ENCODE results near the gene PML. TPM values are rescaled to one million over a fixed set of nuclear protein-coding genes. Genes with fewer than 3 reads are reported as not detected.
"Not testable (repeated sequence)": the region's sequence is repeated elsewhere in the genome, so short reads cannot be mapped to it uniquely, and the experiment has no call there.

The PML gene
- total RNA-seq, 1 experiment from 2014 or later, result 67.2 TPM

- POLR2A ChIA-PET (ENCODE audit: unreplicated experiment), result interaction anchor here (0.6 kb wide), 1 partner anchor 450 kb away, joined by 15 read pairs; no protein-coding TSS in a partner anchor
- DNase-seq; CTCF ChIA-PET; H3K27ac ChIP-seq; H3K79me2 ChIP-seq (ENCODE audit: low read depth); H4K20me1 ChIP-seq (ENCODE audit: insufficient read depth); H3K9me3 ChIP-seq (ENCODE audit: insufficient read depth, low read depth); H3K4me3 ChIP-seq; H3F3A ChIP-seq (ENCODE audit: insufficient read depth, low read depth); H3K9me2 ChIP-seq (ENCODE audit: insufficient read depth); H3K27me3 ChIP-seq (ENCODE audit: insufficient read depth, low read depth); H3K4me2 ChIP-seq; H3K36me3 ChIP-seq (ENCODE audit: low read depth); BruUV-seq (replicated peaks); H3K4me1 ChIP-seq (replicated peaks; ENCODE audit: insufficient read depth); H2AFZ ChIP-seq: not testable (repeated sequence)
- intact Hi-C loops (cut with micrococcal nuclease; ENCODE audit: unreplicated experiment), result loop anchor here (10.0 kb wide), 1 partner anchor 59 kb away; no protein-coding TSS in a partner anchor
Observed at GRCh38 chr15:73975440-73976125, 18.9 kb upstream of the PML start.

DNA sequence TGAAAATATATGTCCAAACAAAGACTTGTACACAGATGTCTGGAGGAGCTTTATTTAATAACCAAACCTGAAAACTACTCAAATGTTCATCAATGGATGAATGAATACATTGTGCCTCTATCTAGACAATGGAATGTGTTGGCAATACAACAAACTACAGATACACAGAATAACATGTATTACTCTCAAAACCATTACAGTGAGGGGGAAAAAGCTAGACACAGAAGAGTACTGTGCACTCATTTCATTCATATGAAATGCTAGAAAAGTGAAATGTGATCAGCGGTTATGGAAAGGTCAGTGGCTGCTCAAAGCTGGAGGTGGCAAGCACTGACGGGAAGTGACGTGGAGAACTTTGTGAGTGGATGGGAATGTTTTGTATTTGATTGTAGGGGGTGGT lies 15.6 kb upstream of the PML start:
- no peak overlapping the region for H2AFZ ChIP-seq

DNA sequence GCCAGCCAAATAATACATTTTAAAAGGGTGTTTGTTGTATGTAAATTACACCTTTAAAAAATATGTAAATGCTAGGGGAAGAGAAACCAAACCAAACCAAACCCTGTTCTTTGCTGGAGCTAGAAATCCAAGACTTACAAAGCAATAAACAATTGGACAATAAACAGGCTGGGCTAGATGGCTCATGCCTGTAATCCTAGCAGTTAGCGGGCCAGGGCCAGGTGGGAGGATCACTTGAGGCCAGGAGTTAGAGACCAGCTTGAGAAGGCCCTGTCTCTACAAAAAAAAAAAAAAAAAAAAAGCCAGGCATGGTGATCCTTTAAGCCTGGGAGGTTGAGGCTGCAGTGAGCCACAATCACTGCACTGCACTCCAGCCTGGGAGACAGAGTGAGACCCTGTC lies 14.9 kb upstream of the PML start:
- CTCF ChIA-PET, result interaction anchor here (0.6 kb wide), 1 partner anchor 148 kb away, joined by 8 read pairs; no protein-coding TSS in a partner anchor
- no peaks in the 10 kb centered on the region; the same call in 1 of the 2 replicates for H3K9me2 ChIP-seq (ENCODE audit: insufficient read depth)

More for the DNA sequence above, 15.6 kb upstream of the PML start:
- no peak overlapping the region for H3K4me2 ChIP-seq
- no peaks in the 10 kb centered on the region for H3K36me3 ChIP-seq (ENCODE audit: low read depth)
- ChIA-PET CTCF (no interaction called here), POLR2A (ENCODE audit: unreplicated experiment) (no interaction called here)
- no peak overlapping the region for H3K27ac ChIP-seq
- H3K4me3 ChIP-seq, result no peak overlapping the region
- H4K20me1 ChIP-seq (ENCODE audit: insufficient read depth), result no peaks in the 10 kb centered on the region
- H3K4me1 ChIP-seq (replicated peaks; ENCODE audit: insufficient read depth), result peaks cover 26% of the 10 kb centered on the region
- H3F3A ChIP-seq (ENCODE audit: insufficient read depth, low read depth), result peaks cover 6% of the 10 kb centered on the region; the same call in 1 of the 2 replicates
- DNase-seq, result no peak
- no peak for TF ChIP-seq EZH2 (IDR thresholded peaks at IDR 0.05; ENCODE audit: low read depth)
- TF ChIP-seq, protein P1, sequence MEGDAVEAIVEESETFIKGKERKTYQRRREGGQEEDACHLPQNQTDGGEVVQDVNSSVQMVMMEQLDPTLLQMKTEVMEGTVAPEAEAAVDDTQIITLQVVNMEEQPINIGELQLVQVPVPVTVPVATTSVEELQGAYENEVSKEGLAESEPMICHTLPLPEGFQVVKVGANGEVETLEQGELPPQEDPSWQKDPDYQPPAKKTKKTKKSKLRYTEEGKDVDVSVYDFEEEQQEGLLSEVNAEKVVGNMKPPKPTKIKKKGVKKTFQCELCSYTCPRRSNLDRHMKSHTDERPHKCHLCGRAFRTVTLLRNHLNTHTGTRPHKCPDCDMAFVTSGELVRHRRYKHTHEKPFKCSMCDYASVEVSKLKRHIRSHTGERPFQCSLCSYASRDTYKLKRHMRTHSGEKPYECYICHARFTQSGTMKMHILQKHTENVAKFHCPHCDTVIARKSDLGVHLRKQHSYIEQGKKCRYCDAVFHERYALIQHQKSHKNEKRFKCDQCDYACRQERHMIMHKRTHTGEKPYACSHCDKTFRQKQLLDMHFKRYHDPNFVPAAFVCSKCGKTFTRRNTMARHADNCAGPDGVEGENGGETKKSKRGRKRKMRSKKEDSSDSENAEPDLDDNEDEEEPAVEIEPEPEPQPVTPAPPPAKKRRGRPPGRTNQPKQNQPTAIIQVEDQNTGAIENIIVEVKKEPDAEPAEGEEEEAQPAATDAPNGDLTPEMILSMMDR (conservative IDR thresholded peaks at IDR 0.05), result no peak
- no peaks in the 10 kb centered on the region for H3K79me2 ChIP-seq (ENCODE audit: low read depth)
- no peaks in the 10 kb centered on the region for H3K27me3 ChIP-seq (ENCODE audit: insufficient read depth, low read depth)
- H3K9me3 ChIP-seq (ENCODE audit: insufficient read depth, low read depth), result no peaks in the 10 kb centered on the region
- intact Hi-C loops (cut with micrococcal nuclease; ENCODE audit: unreplicated experiment), result loop anchor here (10.0 kb wide), 1 partner anchor 56 kb away; no protein-coding TSS in a partner anchor
- BruUV-seq (replicated peaks), result no TSS peak
- H3K9me2 ChIP-seq (ENCODE audit: insufficient read depth), result no peaks in the 10 kb centered on the region

More for the DNA sequence above, 14.9 kb upstream of the PML start:
- POLR2A ChIA-PET (ENCODE audit: unreplicated experiment), result no interaction called here
- Histone ChIP-seq H3K4me1 (replicated peaks; ENCODE audit: insufficient read depth) (peaks cover 27% of the 10 kb centered on the region), H3K27ac (no peak overlapping the region), H4K20me1 (ENCODE audit: insufficient read depth) (no peaks in the 10 kb centered on the region), H3K36me3 (ENCODE audit: low read depth) (no peaks in the 10 kb centered on the region), H3F3A (ENCODE audit: insufficient read depth, low read depth) (peaks cover 7% of the 10 kb centered on the region; the same call in 1 of the 2 replicates), H3K9me3 (ENCODE audit: insufficient read depth, low read depth) (no peaks in the 10 kb centered on the region), H3K79me2 (ENCODE audit: low read depth) (no peaks in the 10 kb centered on the region), H3K27me3 (ENCODE audit: insufficient read depth, low read depth) (no peaks in the 10 kb centered on the region), H3K4me2 (no peak overlapping the region), H2AFZ (no peak overlapping the region), H3K4me3 (no peak overlapping the region)
- TF ChIP-seq, protein P1 (conservative IDR thresholded peaks at IDR 0.05), result no peak
- TF ChIP-seq EZH2 (IDR thresholded peaks at IDR 0.05; ENCODE audit: low read depth), result no peak
- DNase-seq, result no peak
- intact Hi-C loops (cut with micrococcal nuclease; ENCODE audit: unreplicated experiment), result loop anchor here (5.0 to 10.0 kb wide), 3 partner anchors 55 to 225 kb away; partner anchors contain the start of gene STRA6
- BruUV-seq (replicated peaks), result no TSS peak

Data from PC-9 (cell line).